Esophagus muscularis mucosa (tissue), 4 donors: Measurements from ENCODE around the gene MRPL19. TPM values are rescaled to one million over a fixed set of nuclear protein-coding genes. Genes with fewer than 3 reads are reported as not detected.

Experiments used
- DNase-seq: peaks from one replicate; pipeline ENCODE4 v3.0.0-alpha.2; 2017; ENCODE audit errors: extremely low spot score
- H3K27ac ChIP-seq, 4 donors: fragments of 200-600 bp; sonication (generic); replicated peaks in 1 of 4; 1 replicate in 3 of 4; 2 replicates in 1 of 4; pipeline ENCODE4 v1.5.1; 2016 to 2019; ENCODE audit warnings: mild to moderate bottlenecking in 1 of 4
- H3K27me3 ChIP-seq, 4 donors: fragments of 200-600 bp; sonication (generic); one replicate each; pipeline versions ENCODE4 v1.5.1 to v1.6.0; 2016 to 2019
- H3K36me3 ChIP-seq, 4 donors: fragments of 200-600 bp; sonication (generic); one replicate each; pipeline ENCODE4 v1.5.1; 2016 to 2019
- H3K4me1 ChIP-seq, 4 donors: fragments of 200-600 bp; sonication (generic); one replicate each; pipeline ENCODE4 v1.5.1; 2016 to 2019
- H3K4me3 ChIP-seq, 4 donors: fragments of 200-600 bp; sonication (generic); 1 replicate in 2 of 4; 2 replicates in 2 of 4; pipeline ENCODE4 v1.5.1; 2016 to 2019; ENCODE audit warnings: mild to moderate bottlenecking in 4 of 4, moderate library complexity in 1 of 4
- H3K9me3 ChIP-seq, 4 donors: fragments of 200-600 bp; sonication (generic); 1 replicate in 3 of 4; 2 replicates in 1 of 4; pipeline ENCODE4 v1.5.1; 2016 to 2019
- CTCF ChIP-seq, 3 experiments: fragments of 200-600 bp in 2 of 3; fragments of 450-650 bp in 1 of 3; sonication (generic) in 2 of 3; IDR thresholded peaks; one replicate each; pipeline ENCODE4 v1.5.1; 2017 to 2019; ENCODE audit warnings: antibody characterized with exemption in 3 of 3, mild to moderate bottlenecking in 2 of 3, moderate library complexity in 1 of 3
- EP300 ChIP-seq: sonication (generic); formaldehyde crosslinking; IDR thresholded peaks from one replicate; pipeline ENCODE4 v1.6.1; 2017; ENCODE audit warnings: antibody characterized with exemption
- POLR2A ChIP-seq: fragments of 450-650 bp; IDR thresholded peaks from one replicate; pipeline ENCODE4 v1.6.1; 2017; ENCODE audit warnings: antibody characterized with exemption, moderate library complexity, mild to moderate bottlenecking, low read depth
- POLR2AphosphoS5 ChIP-seq, 2 donors: sonication (generic); formaldehyde crosslinking; IDR thresholded peaks; one replicate each; pipeline ENCODE4 v1.6.1; 2017; ENCODE audit warnings: antibody characterized with exemption in 2 of 2
- WGBS: methylation state at CpG from one replicate; pipeline ENCODE4 v1.1.5; 2018; 5-methylcytosine and 5-hydroxymethylcytosine counted together
- intact Hi-C: fragments of 100-400 bp; cut with DNase I; formaldehyde crosslinking; loops from one replicate; pipeline ENCODE4 v1.15.1; 2023
- total RNA-seq, 4 donors: library from RNA; depleted of rRNA; stranded (reverse); fragments of >200 nt; gene quantifications; one replicate each; pipeline versions ENCODE4 v1.1.0 to v1.2.1, GENCODE V29; 2016

Gene MRPL19
- total RNA-seq, 4 donors from 2014 or later = 24.5 to 40.5 (median 31.4) TPM

GRCh38 chr2:75703589-75704287 lies 57.2 kb downstream of the MRPL19 start:
- Histone ChIP-seq H3K27ac (no peak overlapping the region), H3K27me3 (no peaks in the 10 kb centered on the region), H3K4me3 (no peak overlapping the region), H3K4me1 (peaks cover 3 to 8% (median 6%) of the 10 kb centered on the region in 4 donors), H3K9me3 (no peaks in the 10 kb centered on the region), H3K36me3 (peaks cover 38 to 76% (median 62%) of the 10 kb centered on the region in 4 donors)
- 81% methylated on average over 4 of the region's 4 CpGs for WGBS
- no peak for DNase-seq
- intact Hi-C loops = no loop called here
- TF ChIP-seq POLR2AphosphoS5 (IDR thresholded peaks at IDR 0.05) (no peak), CTCF (IDR thresholded peaks at IDR 0.05) (no peak), POLR2A (no peak), EP300 (no peak)

GRCh38 chr2:75705921-75706320 lies 59.3 kb downstream of the MRPL19 start:
- Histone ChIP-seq H3K36me3 (peaks cover 23 to 55% (median 42%) of the 10 kb centered on the region in 4 donors), H3K4me1 (peaks cover 3 to 23% (median 19%) of the 10 kb centered on the region in 4 donors), H3K27me3 (no peaks in the 10 kb centered on the region), H3K9me3 (no peaks in the 10 kb centered on the region), H3K27ac (no peak overlapping the region), H3K4me3 (no peak overlapping the region)
- WGBS = 67% methylated on average over 1 of the region's 1 CpG
- intact Hi-C loops = loop anchor here (5.0 kb wide), 1 partner anchor 59 kb away; the partner anchor contains the start of gene MRPL19
- no peak for DNase-seq
- TF ChIP-seq POLR2AphosphoS5 (IDR thresholded peaks at IDR 0.05) = no peak
- no peak for TF ChIP-seq EP300
- TF ChIP-seq POLR2A = no peak
- TF ChIP-seq CTCF (IDR thresholded peaks at IDR 0.05) = no peak

GRCh38 chr2:75707901-75708300 lies 61.3 kb downstream of the MRPL19 start:
- no peak overlapping the region for H3K4me3 ChIP-seq
- H3K4me1 ChIP-seq = peaks cover 3 to 30% (median 22%) of the 10 kb centered on the region in 4 donors
- H3K9me3 ChIP-seq = no peaks in the 10 kb centered on the region
- no peak overlapping the region for H3K27ac ChIP-seq
- WGBS = 81% methylated on average over 3 of the region's 3 CpGs
- DNase-seq = no peak
- H3K36me3 ChIP-seq = peaks cover 9 to 35% (median 26%) of the 10 kb centered on the region in 4 donors
- TF ChIP-seq POLR2A (no peak), POLR2AphosphoS5 (IDR thresholded peaks at IDR 0.05) (no peak), EP300 (no peak), CTCF (IDR thresholded peaks at IDR 0.05) (no peak)
- no peaks in the 10 kb centered on the region for H3K27me3 ChIP-seq
- intact Hi-C loops = loop anchor here (5.0 kb wide), 1 partner anchor 61 kb away; the partner anchor contains the start of gene MRPL19

- DNase-seq = no peak
- peak overlapping the region; percentile 59 to 81 (median 73) for H3K4me3 ChIP-seq
- H3K9me3 ChIP-seq = no peaks in the 10 kb centered on the region
- H3K36me3 ChIP-seq = peaks cover 5 to 21% (median 14%) of the 10 kb centered on the region in 4 donors
- H3K4me1 ChIP-seq = peaks cover 3 to 30% (median 22%) of the 10 kb centered on the region in 4 donors
- H3K27me3 ChIP-seq = no peaks in the 10 kb centered on the region
- intact Hi-C loops = loop anchor here (5.0 kb wide), 1 partner anchor 62 kb away; the partner anchor contains the start of gene MRPL19
- 57% methylated on average over 3 of the region's 3 CpGs for WGBS
- TF ChIP-seq POLR2A (no peak), CTCF (IDR thresholded peaks at IDR 0.05) (no peak), EP300 (no peak), POLR2AphosphoS5 (IDR thresholded peaks at IDR 0.05) (no peak)
- H3K27ac ChIP-seq = no peak overlapping the region
Observed at GRCh38 chr2:75709297-75709696, 62.7 kb downstream of the MRPL19 start.
